ENCODE data around the gene LRRTM4.

- TF ChIP-seq, protein P1, sequence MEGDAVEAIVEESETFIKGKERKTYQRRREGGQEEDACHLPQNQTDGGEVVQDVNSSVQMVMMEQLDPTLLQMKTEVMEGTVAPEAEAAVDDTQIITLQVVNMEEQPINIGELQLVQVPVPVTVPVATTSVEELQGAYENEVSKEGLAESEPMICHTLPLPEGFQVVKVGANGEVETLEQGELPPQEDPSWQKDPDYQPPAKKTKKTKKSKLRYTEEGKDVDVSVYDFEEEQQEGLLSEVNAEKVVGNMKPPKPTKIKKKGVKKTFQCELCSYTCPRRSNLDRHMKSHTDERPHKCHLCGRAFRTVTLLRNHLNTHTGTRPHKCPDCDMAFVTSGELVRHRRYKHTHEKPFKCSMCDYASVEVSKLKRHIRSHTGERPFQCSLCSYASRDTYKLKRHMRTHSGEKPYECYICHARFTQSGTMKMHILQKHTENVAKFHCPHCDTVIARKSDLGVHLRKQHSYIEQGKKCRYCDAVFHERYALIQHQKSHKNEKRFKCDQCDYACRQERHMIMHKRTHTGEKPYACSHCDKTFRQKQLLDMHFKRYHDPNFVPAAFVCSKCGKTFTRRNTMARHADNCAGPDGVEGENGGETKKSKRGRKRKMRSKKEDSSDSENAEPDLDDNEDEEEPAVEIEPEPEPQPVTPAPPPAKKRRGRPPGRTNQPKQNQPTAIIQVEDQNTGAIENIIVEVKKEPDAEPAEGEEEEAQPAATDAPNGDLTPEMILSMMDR (IDR thresholded peaks at IDR 0.05; ENCODE audit: low read depth, low read length): no peak
- no peak for TF ChIP-seq EZH2phosphoT487 (IDR thresholded peaks at IDR 0.05; ENCODE audit: low read depth)
Observed at GRCh38 chr2:77310416-77310815, 211.8 kb downstream of the LRRTM4 start.

Data from OCI-LY3 (cell line).